OCI-LY7 (cell line): ENCODE measurements around the gene DCP2. TPM values are rescaled to one million over a fixed set of nuclear protein-coding genes. Genes with fewer than 3 reads are reported as not detected.

ENCODE experiments used
- BruUV-seq: library from RNA; stranded (reverse); fragments of 400-500 nt; replicated peaks from 2 replicates; lab custom pipeline; 2021; lab: Mats Ljungman, UMichigan
- CTCF ChIA-PET: fragments of 300-600 bp; sonication (Branson Sonifier 250); formaldehyde crosslinking; loops from one replicate; lab custom pipeline; 2022; ENCODE audit warnings: antibody characterized with exemption; ENCODE audit not compliant: unreplicated experiment; lab: Charles Lee
- POLR2A ChIA-PET: fragments of 300-600 bp; sonication (Branson Sonifier 250); formaldehyde crosslinking; loops from one replicate; lab custom pipeline; 2022; ENCODE audit warnings: antibody characterized with exemption; lab: Charles Lee
- DNase-seq: peaks from one replicate; pipeline ENCODE4 v3.0.0-alpha.2; 2015; ENCODE audit warnings: low spot score
- H2AFZ ChIP-seq: fragments of 200-600 bp; sonication (generic), shearing (Covaris generic); 2 replicates; pipeline ENCODE4 v1.6.1; 2014; ENCODE audit warnings: mild to moderate bottlenecking, antibody characterized with exemption, low read length, moderate library complexity
- H3K27ac ChIP-seq: fragments of 200-600 bp; sonication (generic); 2 replicates; pipeline ENCODE4 v1.5.1; 2014; ENCODE audit warnings: mixed run types, low read depth, mild to moderate bottlenecking, moderate library complexity, low read length, inconsistent platforms; ENCODE audit not compliant: poor library complexity, severe bottlenecking
- H3K36me3 ChIP-seq: fragments of 200-600 bp; sonication (generic); 2 replicates; pipeline ENCODE4 v1.6.1; 2014; ENCODE audit warnings: mild to moderate bottlenecking, antibody characterized with exemption, low read length, moderate library complexity, mixed read lengths; ENCODE audit not compliant: insufficient read depth
- H3K4me1 ChIP-seq: fragments of 200-600 bp; sonication (generic); 2 replicates; pipeline ENCODE4 v1.5.1; 2014; ENCODE audit warnings: mild to moderate bottlenecking, low read length; ENCODE audit not compliant: insufficient read depth, poor library complexity, severe bottlenecking
- H3K4me2 ChIP-seq: fragments of 200-600 bp; sonication (generic); 2 replicates; pipeline ENCODE4 v1.6.1; 2014; ENCODE audit warnings: mild to moderate bottlenecking, low read length
- H3K4me3 ChIP-seq: fragments of 200-600 bp; sonication (generic); 2 replicates; pipeline ENCODE4 v1.5.1; 2014; ENCODE audit warnings: mild to moderate bottlenecking, low read depth, low read length; ENCODE audit not compliant: poor library complexity, severe bottlenecking
- H3K79me2 ChIP-seq: fragments of 200-600 bp; sonication (generic); 2 replicates; pipeline ENCODE4 v1.6.1; 2016; ENCODE audit warnings: low read depth, mild to moderate bottlenecking, low read length, moderate library complexity, mixed read lengths; ENCODE audit not compliant: insufficient read depth
- H3K9me2 ChIP-seq: fragments of 200-600 bp; sonication (generic); 2 replicates; pipeline ENCODE4 v1.6.1; 2016; ENCODE audit warnings: mild to moderate bottlenecking, low read length, mixed read lengths; ENCODE audit not compliant: insufficient read depth
- H3K9me3 ChIP-seq: fragments of 200-600 bp; sonication (generic); 2 replicates; pipeline ENCODE4 v1.6.1; 2014; ENCODE audit warnings: mild to moderate bottlenecking, mixed run types, low read length, mixed read lengths
- H4K20me1 ChIP-seq: fragments of 200-600 bp; sonication (generic); 2 replicates; pipeline ENCODE4 v1.6.1; 2014; ENCODE audit warnings: mild to moderate bottlenecking, antibody characterized with exemption, low read length, moderate library complexity, mixed read lengths; ENCODE audit not compliant: insufficient read depth
- EZH2phosphoT487 ChIP-seq: fragments of 200-600 bp; sonication (generic); IDR thresholded peaks from 2 replicates; pipeline ENCODE4 v1.6.1; 2018; ENCODE audit warnings: low read depth, borderline replicate concordance, mild to moderate bottlenecking, mixed run types, antibody characterized with exemption, low read length, moderate library complexity, mixed read lengths
- intact Hi-C: fragments of 100-400 bp; cut with micrococcal nuclease; formaldehyde crosslinking; loops from one replicate; pipeline ENCODE4 v1.10.0; 2022; ENCODE audit not compliant: unreplicated experiment
- total RNA-seq, 2 experiments: library from RNA; depleted of rRNA in 1 of 2; stranded (reverse); fragments of >200 nt in 1 of 2; shearing (Covaris generic) in 1 of 2; gene quantifications; 2 replicates each; pipeline ENCODE4 v1.2.3, GENCODE V29; 2014 to 2022
- TF ChIP-seq, protein P1 (sequence below): fragments of 200-600 bp; sonication (generic); conservative IDR thresholded peaks from 2 replicates; pipeline ENCODE4 v1.5.1; 2014; ENCODE audit warnings: mild to moderate bottlenecking, antibody characterized with exemption, low read length, moderate library complexity, mixed read lengths

The DCP2 gene
- total RNA-seq, 2 experiments from 2014 or later: 81.3 to 139 TPM

GRCh38 chr5:113038714-113039113 is 62.1 kb downstream of the DCP2 start:
- no peak for TF ChIP-seq EZH2phosphoT487
- TF ChIP-seq, protein P1, sequence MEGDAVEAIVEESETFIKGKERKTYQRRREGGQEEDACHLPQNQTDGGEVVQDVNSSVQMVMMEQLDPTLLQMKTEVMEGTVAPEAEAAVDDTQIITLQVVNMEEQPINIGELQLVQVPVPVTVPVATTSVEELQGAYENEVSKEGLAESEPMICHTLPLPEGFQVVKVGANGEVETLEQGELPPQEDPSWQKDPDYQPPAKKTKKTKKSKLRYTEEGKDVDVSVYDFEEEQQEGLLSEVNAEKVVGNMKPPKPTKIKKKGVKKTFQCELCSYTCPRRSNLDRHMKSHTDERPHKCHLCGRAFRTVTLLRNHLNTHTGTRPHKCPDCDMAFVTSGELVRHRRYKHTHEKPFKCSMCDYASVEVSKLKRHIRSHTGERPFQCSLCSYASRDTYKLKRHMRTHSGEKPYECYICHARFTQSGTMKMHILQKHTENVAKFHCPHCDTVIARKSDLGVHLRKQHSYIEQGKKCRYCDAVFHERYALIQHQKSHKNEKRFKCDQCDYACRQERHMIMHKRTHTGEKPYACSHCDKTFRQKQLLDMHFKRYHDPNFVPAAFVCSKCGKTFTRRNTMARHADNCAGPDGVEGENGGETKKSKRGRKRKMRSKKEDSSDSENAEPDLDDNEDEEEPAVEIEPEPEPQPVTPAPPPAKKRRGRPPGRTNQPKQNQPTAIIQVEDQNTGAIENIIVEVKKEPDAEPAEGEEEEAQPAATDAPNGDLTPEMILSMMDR: no peak
- Histone ChIP-seq H3K4me2 (no peak overlapping the region), H3K9me2 (no peaks in the 10 kb centered on the region), H3K9me3 (no peaks in the 10 kb centered on the region), H2AFZ (no peak overlapping the region), H3K4me3 (no peak overlapping the region), H3K36me3 (no peaks in the 10 kb centered on the region), H3K4me1 (no peaks in the 10 kb centered on the region), H3K27ac (no peak overlapping the region), H4K20me1 (no peaks in the 10 kb centered on the region), H3K79me2 (no peaks in the 10 kb centered on the region)
- no TSS peak for BruUV-seq
- ChIA-PET POLR2A (no interaction called here), CTCF (interaction anchor here (0.7 kb wide), 1 partner anchor 10 kb away, joined by 3 read pairs; no protein-coding TSS in a partner anchor)
- no peak for DNase-seq
- intact Hi-C loops: no loop called here

GRCh38 chr5:113039229-113039933 is 62.8 kb downstream of the DCP2 start:
- no TSS peak for BruUV-seq
- H3K4me3 ChIP-seq: no peak overlapping the region
- H3K79me2 ChIP-seq: no peaks in the 10 kb centered on the region
- DNase-seq: no peak
- intact Hi-C loops: no loop called here
- CTCF ChIA-PET: interaction anchor here (0.7 kb wide), 1 partner anchor 9 kb away, joined by 3 read pairs; no protein-coding TSS in a partner anchor
- no peak overlapping the region for H3K4me2 ChIP-seq
- no peaks in the 10 kb centered on the region for H3K9me3 ChIP-seq
- H4K20me1 ChIP-seq: no peaks in the 10 kb centered on the region
- no peak overlapping the region for H2AFZ ChIP-seq
- no peaks in the 10 kb centered on the region for H3K9me2 ChIP-seq
- no peak for TF ChIP-seq EZH2phosphoT487
- TF ChIP-seq, protein P1: no peak
- H3K36me3 ChIP-seq: no peaks in the 10 kb centered on the region
- H3K27ac ChIP-seq: no peak overlapping the region
- H3K4me1 ChIP-seq: no peaks in the 10 kb centered on the region
- POLR2A ChIA-PET: no interaction called here

- H3K79me2 ChIP-seq: no peaks in the 10 kb centered on the region
- intact Hi-C loops: no loop called here
- no peak overlapping the region for H2AFZ ChIP-seq
- no peaks in the 10 kb centered on the region for H3K4me1 ChIP-seq
- CTCF ChIA-PET: no interaction called here
- H3K9me3 ChIP-seq: no peaks in the 10 kb centered on the region
- POLR2A ChIA-PET: interaction anchor here (0.8 to 1.0 kb wide), 2 partner anchors 10 to 330 kb away, joined by 3 read pairs; no protein-coding TSS in a partner anchor
- no peak for DNase-seq
- no peak overlapping the region for H3K27ac ChIP-seq
- H3K4me3 ChIP-seq: no peak overlapping the region
- H4K20me1 ChIP-seq: no peaks in the 10 kb centered on the region
- no peaks in the 10 kb centered on the region for H3K36me3 ChIP-seq
- no TSS peak for BruUV-seq
- TF ChIP-seq, protein P1: no peak
- no peak for TF ChIP-seq EZH2phosphoT487
- no peak overlapping the region for H3K4me2 ChIP-seq
- H3K9me2 ChIP-seq: no peaks in the 10 kb centered on the region
These were observed 63.3 kb downstream of the DCP2 start for GRCh38 chr5:113039934-113040285.
